AG08395 (cell line): Measurements from ENCODE around the gene DDX56.

Source experiments
- DNase-seq: peaks from one replicate; pipeline ENCODE4 v3.0.0; 2012; ENCODE audit warnings: mixed read lengths, low spot score

DDX56 gene

GRCh38 chr7:44595934-44596635, 22.4 kb upstream of the DDX56 start:
- DNase-seq = no peak

GRCh38 chr7:44590910-44591309, 17.2 kb upstream of the DDX56 start:
- DNase-seq = no peak

- DNase-seq = peak; percentile 14
These were observed 14.4 kb upstream of the DDX56 start for GRCh38 chr7:44587843-44588711.

- no peak for DNase-seq
These were observed 9.6 kb upstream of the DDX56 start for GRCh38 chr7:44583146-44583865.

- DNase-seq = peak; percentile 100
These were observed 8.3 kb upstream of the DDX56 start, which contains the start of gene TMED4 for GRCh38 chr7:44581879-44582603. TMED4 (minus strand) TSS chr7:44582231; CDS start chr7:44582206, 25 bp downstream.

- DNase-seq = no peak
These were observed 7.5 kb upstream of the DDX56 start for GRCh38 chr7:44580945-44581878.

- no peak for DNase-seq
These were observed 2.5 kb upstream of the DDX56 start for GRCh38 chr7:44576228-44576627.

GRCh38 chr7:44575054-44575453, 1.3 kb upstream of the DDX56 start:
- DNase-seq = no peak

- DNase-seq = no peak
These were observed 672 bp upstream of the DDX56 start for GRCh38 chr7:44574287-44574872.

- DNase-seq = no peak
These were observed 937 bp downstream of the DDX56 start for GRCh38 chr7:44572771-44573170.

- DNase-seq = no peak
These were observed 3.7 kb downstream of the DDX56 start for GRCh38 chr7:44569959-44570358.

- no peak for DNase-seq
These were observed 4.7 kb downstream of the DDX56 start for GRCh38 chr7:44568771-44569560.

GRCh38 chr7:44567884-44568283, 5.8 kb downstream of the DDX56 start:
- no peak for DNase-seq

- DNase-seq = no peak
These were observed 7.0 kb downstream of the DDX56 start for GRCh38 chr7:44566680-44567079.

GRCh38 chr7:44565795-44566559, 7.7 kb downstream of the DDX56 start:
- no peak for DNase-seq

GRCh38 chr7:44565097-44565794, 8.5 kb downstream of the DDX56 start:
- peak; percentile 75 for DNase-seq

- DNase-seq = no peak
These were observed 9.1 kb downstream of the DDX56 start for GRCh38 chr7:44564606-44565005.

- DNase-seq = no peak
These were observed 10.5 kb downstream of the DDX56 start for GRCh38 chr7:44563171-44563679.
